Ovary (tissue), 9 donors: ENCODE measurements around the gene PMVK. TPM values are rescaled to one million over a fixed set of nuclear protein-coding genes. Genes with fewer than 3 reads are reported as not detected.

Source experiments
- DNase-seq, 5 donors: peaks; one replicate each; pipeline ENCODE4 v3.0.0-alpha.2; 2019 to 2020
- H3K27ac ChIP-seq, 2 donors: fragments of 200-600 bp; one replicate each; pipeline versions ENCODE4 v1.5.1 to v1.8.0; 2019 to 2022
- H3K27me3 ChIP-seq: fragments of 200-600 bp; one replicate; pipeline ENCODE4 v1.8.0; 2022
- H3K36me3 ChIP-seq: fragments of 200-600 bp; sonication (generic); one replicate; pipeline ENCODE4 v1.5.1; 2019
- H3K4me1 ChIP-seq: one replicate; pipeline ENCODE4 v1.8.1; 2013; ENCODE audit warnings: mild to moderate bottlenecking, moderate library complexity; ENCODE audit not compliant: insufficient read depth
- H3K4me3 ChIP-seq: fragments of 200-600 bp; sonication (generic); one replicate; pipeline ENCODE4 v1.5.1; 2017
- H3K9me3 ChIP-seq, 2 donors: fragments of 200-600 bp in 1 of 2; sonication (generic) in 1 of 2; one replicate each; pipeline versions ENCODE4 v1.5.1 to v1.8.1; 2013 to 2019; ENCODE audit warnings: mild to moderate bottlenecking in 1 of 2, moderate library complexity in 1 of 2
- EP300 ChIP-seq: sonication (generic); formaldehyde crosslinking; IDR thresholded peaks from one replicate; pipeline ENCODE4 v1.6.1; 2017; ENCODE audit warnings: antibody characterized with exemption
- POLR2A ChIP-seq: fragments of 450-650 bp; IDR thresholded peaks from one replicate; pipeline ENCODE4 v1.6.1; 2017; ENCODE audit warnings: antibody characterized with exemption, mild to moderate bottlenecking, moderate library complexity
- WGBS, 3 donors: extraction: QIAGEN DNeasy Blood & Tissue Kit in 1 of 3; methylation state at CpG; one replicate each; pipeline versions ENCODE4 v1.1.5 to v1.1.7; 2013 to 2017; 5-methylcytosine and 5-hydroxymethylcytosine counted together
- intact Hi-C, 4 donors: fragments of 100-400 bp; cut with DNase I; formaldehyde crosslinking; loops; one replicate each; pipeline versions ENCODE4 v1.11.0 to v1.15.1; 2022 to 2023
- microRNA-seq, 3 donors: library from miRNA; unstranded; fragments of <30 nt; microRNA quantifications; one replicate each; pipeline versions ENCODE4 to v1.2.0, GENCODE V29; 2019 to 2020
- polyA plus RNA-seq, 2 donors: library from polyadenylated mRNA; stranded (reverse); fragments of 200-250 nt in 1 of 2; fragments of 350-450 nt in 1 of 2; fragmentation: Illumina TruSeq in 1 of 2; extraction: RNeasy Lipid Tissue Mini Kit (QIAGEN cat#74804) in 1 of 2; gene quantifications; one replicate each; pipeline ENCODE4 v1.2.3, GENCODE V29; 2013 to 2014
- small RNA-seq: library from RNA; depleted of rRNA; stranded (forward); fragments of <200 nt; gene quantifications from one replicate; pipeline ENCODE3, GENCODE V24; 2016
- total RNA-seq, 7 donors: library from RNA; depleted of rRNA in 2 of 7; stranded (reverse); fragments of >200 nt in 2 of 7; fragmentation: NEBNext Ultra II Directional in 3 of 7; extraction: Animal tissue kit (Norgen Biotek cat#: 25700) in 3 of 7; gene quantifications; one replicate each; pipeline versions ENCODE4 v1.1.0 to v1.2.4, GENCODE V29; 2016 to 2023
- TF ChIP-seq, protein P1 (sequence below), 3 donors: fragments of 450-650 bp in 2 of 3; fragments of 200-600 bp in 1 of 3; IDR thresholded peaks; one replicate each; pipeline versions ENCODE4 v1.5.1 to v1.8.0; 2016 to 2022; ENCODE audit warnings: antibody characterized with exemption in 3 of 3, mild to moderate bottlenecking in 1 of 3
- donor health status: DM: no; HTN: no; CAD: no; lungs with moderate emphysema.
- donor health status: DM: no; HTN: no; CAD: no.
- donor health status: Bipolar disorder and iron deficiency.
- donor health status: DM: yes; HTN: yes; CAD: no.
- donor health status: DM: no; HTN: no; CAD: no.
- donor health status: DM: yes; HTN: yes; CAD: no.

PMVK gene
- total and polyA plus RNA-seq, 9 donors, result 8.6 to 50.7 (median 30.6) TPM

DNA sequence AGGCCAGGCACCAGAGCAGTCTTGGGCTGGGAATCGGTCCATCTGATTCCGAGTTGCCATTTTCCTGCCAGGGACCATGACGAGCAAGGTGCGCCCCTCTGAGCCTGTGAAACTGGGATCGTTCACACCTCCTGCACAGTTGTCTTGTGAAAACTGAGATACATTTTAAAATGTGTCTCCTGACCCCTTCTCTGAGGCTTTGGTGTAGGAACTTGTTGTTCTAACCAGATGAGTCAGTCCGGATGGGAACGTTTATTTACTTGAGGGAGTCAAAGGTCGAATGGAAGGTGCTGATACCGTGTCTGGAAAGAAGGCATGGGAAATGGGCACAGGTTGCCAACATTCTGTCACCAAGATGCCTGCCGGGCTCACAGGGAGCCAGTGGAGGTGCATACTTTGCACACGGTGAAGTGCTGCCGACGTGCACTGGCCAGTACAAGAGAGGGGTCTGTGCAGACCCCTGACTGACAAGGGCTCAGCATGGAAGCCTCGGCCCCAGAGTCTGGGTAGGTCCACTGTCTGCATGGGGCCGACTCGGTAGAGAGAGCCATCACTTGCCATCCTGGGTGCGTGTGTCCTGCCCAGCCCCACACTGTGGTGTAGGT, 59.0 kb downstream of the PMVK start:
- no peaks in the 10 kb centered on the region for H3K9me3 ChIP-seq
- H3K4me3 ChIP-seq, result no peak overlapping the region
- no peaks in the 10 kb centered on the region for H3K4me1 ChIP-seq
- TF ChIP-seq, protein P1, sequence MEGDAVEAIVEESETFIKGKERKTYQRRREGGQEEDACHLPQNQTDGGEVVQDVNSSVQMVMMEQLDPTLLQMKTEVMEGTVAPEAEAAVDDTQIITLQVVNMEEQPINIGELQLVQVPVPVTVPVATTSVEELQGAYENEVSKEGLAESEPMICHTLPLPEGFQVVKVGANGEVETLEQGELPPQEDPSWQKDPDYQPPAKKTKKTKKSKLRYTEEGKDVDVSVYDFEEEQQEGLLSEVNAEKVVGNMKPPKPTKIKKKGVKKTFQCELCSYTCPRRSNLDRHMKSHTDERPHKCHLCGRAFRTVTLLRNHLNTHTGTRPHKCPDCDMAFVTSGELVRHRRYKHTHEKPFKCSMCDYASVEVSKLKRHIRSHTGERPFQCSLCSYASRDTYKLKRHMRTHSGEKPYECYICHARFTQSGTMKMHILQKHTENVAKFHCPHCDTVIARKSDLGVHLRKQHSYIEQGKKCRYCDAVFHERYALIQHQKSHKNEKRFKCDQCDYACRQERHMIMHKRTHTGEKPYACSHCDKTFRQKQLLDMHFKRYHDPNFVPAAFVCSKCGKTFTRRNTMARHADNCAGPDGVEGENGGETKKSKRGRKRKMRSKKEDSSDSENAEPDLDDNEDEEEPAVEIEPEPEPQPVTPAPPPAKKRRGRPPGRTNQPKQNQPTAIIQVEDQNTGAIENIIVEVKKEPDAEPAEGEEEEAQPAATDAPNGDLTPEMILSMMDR (IDR thresholded peaks at IDR 0.05), result no peak
- TF ChIP-seq POLR2A, result no peak
- no peak for TF ChIP-seq EP300
- H3K36me3 ChIP-seq, result no peaks in the 10 kb centered on the region
- no peak for DNase-seq
- H3K27me3 ChIP-seq, result no peaks in the 10 kb centered on the region
- intact Hi-C loops, result loop anchor here (5.0 to 10.0 kb wide), 4 partner anchors 210 to 403 kb away; partner anchors contain the start of gene UBE2Q1 (in 1 of the 4)
- H3K27ac ChIP-seq, result no peak overlapping the region
- 69 to 73% (median 72%) methylated on average over 17 of the region's 17 CpGs for WGBS, 3 donors

DNA sequence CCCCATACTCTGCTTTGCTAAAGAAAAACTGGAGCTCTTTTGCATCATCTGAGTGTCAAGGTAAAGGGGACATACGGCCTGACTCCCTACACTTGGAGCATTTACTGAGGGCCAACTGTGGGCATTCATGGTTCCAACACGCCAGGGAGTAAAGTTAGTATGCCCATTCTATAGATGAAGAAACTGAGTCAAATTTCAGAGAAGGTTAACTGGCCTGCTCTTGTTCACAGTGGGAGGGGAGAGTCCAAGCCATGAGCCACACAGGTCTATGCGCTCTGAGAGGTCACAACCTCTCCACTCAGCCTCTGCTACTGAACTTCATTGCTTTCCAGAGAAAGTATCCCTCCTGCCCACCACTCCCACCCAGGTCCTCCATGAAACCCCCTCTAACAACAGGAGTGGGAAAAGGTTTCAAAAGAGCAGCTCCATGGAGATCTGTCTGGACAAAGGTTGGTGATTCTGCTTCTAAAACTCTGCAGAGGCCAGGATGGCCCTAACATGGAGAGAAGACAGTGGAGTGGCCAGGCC, 59.6 kb downstream of the PMVK start:
- Histone ChIP-seq H3K4me3 (no peak overlapping the region), H3K36me3 (no peaks in the 10 kb centered on the region), H3K27me3 (no peaks in the 10 kb centered on the region), H3K9me3 (no peaks in the 10 kb centered on the region), H3K27ac (no peak overlapping the region), H3K4me1 (no peaks in the 10 kb centered on the region)
- DNase-seq, result no peak
- WGBS, 3 donors, result 57 to 58% (median 58%) methylated on average over 3 of the region's 3 CpGs
- TF ChIP-seq POLR2A (no peak), EP300 (no peak)
- TF ChIP-seq, protein P1 (IDR thresholded peaks at IDR 0.05), result no peak
- intact Hi-C loops, result loop anchor here (5.0 to 10.0 kb wide), 4 partner anchors 210 to 402 kb away; partner anchors contain the start of gene UBE2Q1 (in 1 of the 4)

Small RNAs within 50 kb of the gene (microRNA-seq; reads per million reads assigned to microRNA genes)
- gene MIR4258, result 0 to 0.38 (median 0.36) reads per million in 3 donors

Small RNAs within 50 kb of the gene (small RNA-seq; reads per million reads assigned to genes)
- gene MIR4258 (not detected), gene RF00017 (not detected)

Other genes starting within 250 kb of the PMVK start
- gene KCNN3, start 66.4 kb downstream of the PMVK start, total RNA-seq, result 1 to 10 TPM in 5 of 7 donors, under 1 TPM in 2; 0.71 to 6.0 (median 1.7) TPM
- 1 to 10 TPM in 1 of 2 donors, under 1 TPM in 1; 0.91 to 6.1 TPM for gene KCNN3, start 66.4 kb downstream of the PMVK start, polyA plus RNA-seq
- gene PBXIP1, start 19.4 kb upstream of the PMVK start, total RNA-seq, result 100 to 1,000 TPM in 6 of 7 donors, 10 to 100 TPM in 1; 78.7 to 170 (median 120) TPM
- 100 to 1,000 TPM; 105 to 151 TPM for gene PBXIP1, start 19.4 kb upstream of the PMVK start, polyA plus RNA-seq
- 10 to 100 TPM; 17.2 to 53.0 (median 42.5) TPM for gene PYGO2, start 25.1 kb upstream of the PMVK start, total RNA-seq
- 10 to 100 TPM; 25.0 to 28.8 TPM for gene PYGO2, start 25.1 kb upstream of the PMVK start, polyA plus RNA-seq
- gene SHC1, start 34.0 kb upstream of the PMVK start, total RNA-seq, result 100 to 1,000 TPM in 1 of 7 donors, 10 to 100 TPM in 6; 36.8 to 183 (median 80.0) TPM
- gene SHC1, start 34.0 kb upstream of the PMVK start, polyA plus RNA-seq, result 100 to 1,000 TPM in 1 of 2 donors, 10 to 100 TPM in 1; 56.8 to 161 TPM
- 10 to 100 TPM; 12.2 to 29.9 (median 24.8) TPM for gene CKS1B, start 38.0 kb upstream of the PMVK start, total RNA-seq
- 10 to 100 TPM; 41.7 to 55.8 TPM for gene CKS1B, start 38.0 kb upstream of the PMVK start, polyA plus RNA-seq
- gene FLAD1, start 46.6 kb upstream of the PMVK start, total RNA-seq, result 10 to 100 TPM; 11.1 to 30.0 (median 19.9) TPM
- gene FLAD1, start 46.6 kb upstream of the PMVK start, polyA plus RNA-seq, result 10 to 100 TPM; 14.2 to 16.4 TPM
- not detected for gene LENEP, start 56.9 kb upstream of the PMVK start, total RNA-seq
- not detected for gene LENEP, start 56.9 kb upstream of the PMVK start, polyA plus RNA-seq
- gene ZBTB7B, start 66.1 kb upstream of the PMVK start, total RNA-seq, result 10 to 100 TPM; 15.3 to 45.5 (median 33.1) TPM
- 10 to 100 TPM in 1 of 2 donors, 1 to 10 TPM in 1; 3.6 to 18.2 TPM for gene ZBTB7B, start 66.1 kb upstream of the PMVK start, polyA plus RNA-seq
- 1 to 10 TPM in 4 of 7 donors, under 1 TPM in 2, not detected in 1; 0.45 to 1.4 (median 1.2) TPM for gene DCST2, start 97.1 kb upstream of the PMVK start, total RNA-seq
- 1 to 10 TPM in 1 of 2 donors, under 1 TPM in 1; 0.17 to 1.1 TPM for gene DCST2, start 97.1 kb upstream of the PMVK start, polyA plus RNA-seq
- under 1 TPM in 4 of 7 donors, not detected in 3; 0.22 to 0.80 (median 0.51) TPM for gene DCST1, start 97.1 kb upstream of the PMVK start, total RNA-seq
- under 1 TPM in 1 of 2 donors, not detected in 1; 0.06 TPM for gene DCST1, start 97.1 kb upstream of the PMVK start, polyA plus RNA-seq
- gene ADAM15, start 114.6 kb upstream of the PMVK start, total RNA-seq, result 100 to 1,000 TPM in 1 of 7 donors, 10 to 100 TPM in 6; 34.8 to 149 (median 67.8) TPM
- 10 to 100 TPM; 17.0 to 61.7 TPM for gene ADAM15, start 114.6 kb upstream of the PMVK start, polyA plus RNA-seq
- gene EFNA4, start 127.0 kb upstream of the PMVK start, total RNA-seq, result 10 to 100 TPM in 5 of 7 donors, 1 to 10 TPM in 2; 8.6 to 14.1 (median 12.2) TPM
- gene EFNA4, start 127.0 kb upstream of the PMVK start, polyA plus RNA-seq, result 10 to 100 TPM in 1 of 2 donors, 1 to 10 TPM in 1; 7.3 to 10.6 TPM
- 1 to 10 TPM; 1.3 to 3.7 (median 2.4) TPM for gene EFNA3, start 142.1 kb upstream of the PMVK start, total RNA-seq
- 1 to 10 TPM; 1.6 to 2.1 TPM for gene EFNA3, start 142.1 kb upstream of the PMVK start, polyA plus RNA-seq
- 10 to 100 TPM; 12.1 to 51.6 (median 16.6) TPM for gene EFNA1, start 191.2 kb upstream of the PMVK start, total RNA-seq
- gene EFNA1, start 191.2 kb upstream of the PMVK start, polyA plus RNA-seq, result 10 to 100 TPM; 18.6 to 27.3 TPM
- gene SLC50A1, start 199.1 kb upstream of the PMVK start, total RNA-seq, result 10 to 100 TPM; 10.8 to 31.4 (median 16.8) TPM
- gene SLC50A1, start 199.1 kb upstream of the PMVK start, polyA plus RNA-seq, result 10 to 100 TPM; 19.7 to 50.2 TPM
- gene DPM3, start 203.8 kb upstream of the PMVK start, total RNA-seq, result 100 to 1,000 TPM in 1 of 7 donors, 10 to 100 TPM in 6; 59.3 to 126 (median 85.5) TPM
- gene DPM3, start 203.8 kb upstream of the PMVK start, polyA plus RNA-seq, result 100 to 1,000 TPM in 1 of 2 donors, under 1 TPM in 1; 0.70 to 168 TPM
- gene KRTCAP2, start 236.6 kb upstream of the PMVK start, total RNA-seq, result 100 to 1,000 TPM in 6 of 7 donors, 10 to 100 TPM in 1; 96.5 to 209 (median 158) TPM
- 100 to 1,000 TPM; 219 to 499 TPM for gene KRTCAP2, start 236.6 kb upstream of the PMVK start, polyA plus RNA-seq
- gene TRIM46, start 237.1 kb upstream of the PMVK start, total RNA-seq, result under 1 TPM in 6 of 7 donors, not detected in 1; 0.12 to 0.87 (median 0.54) TPM
- gene TRIM46, start 237.1 kb upstream of the PMVK start, polyA plus RNA-seq, result under 1 TPM; 0.12 to 0.24 TPM